Stimulated activated CD4-positive, alpha-beta T cell treated with anti-CD3 and anti-CD28 coated beads, TNF-alpha, amount 100 ng/mL, for 48 hours (primary cell): Measurements from ENCODE around the gene THAP11.

ENCODE experiments used
- DNase-seq, 3 donors: peaks; one replicate each; pipeline ENCODE4 v3.0.0-alpha.2; 2020; ENCODE audit warnings: low read depth in 3 of 3

The THAP11 gene

GRCh38 chr16:67841816-67842508 lies at the start of gene THAP11:
Gene THAP11, plus strand, starts transcription at chr16:67842320. Its CDS starts 235 bp downstream, at chr16:67842555.
- peak; percentile 89 to 92 (median 91) for DNase-seq

- no peak for DNase-seq
Observed at GRCh38 chr16:67796099-67796718, 45.9 kb upstream of the THAP11 start.

GRCh38 chr16:67800338-67800926 lies 41.7 kb upstream of the THAP11 start:
- no peak for DNase-seq

- no peak for DNase-seq
Observed at GRCh38 chr16:67801241-67801640, 40.9 kb upstream of the THAP11 start.

GRCh38 chr16:67801883-67802282 lies 40.2 kb upstream of the THAP11 start:
- no peak for DNase-seq

- DNase-seq, result no peak
Observed at GRCh38 chr16:67803894-67804293, 38.2 kb upstream of the THAP11 start.

- DNase-seq, result no peak
Observed at GRCh38 chr16:67804853-67805542, 37.1 kb upstream of the THAP11 start.

- no peak for DNase-seq
Observed at GRCh38 chr16:67805718-67806427, 36.2 kb upstream of the THAP11 start.

GRCh38 chr16:67806428-67807147 lies 35.5 kb upstream of the THAP11 start, which contains the start of the genes RANBP10 and TSNAXIP1:
Gene RANBP10, minus strand, starts transcription at chr16:67806560. Its CDS starts 24 bp downstream, at chr16:67806536.
Gene TSNAXIP1, plus strand, starts transcription at chr16:67806889. Its CDS starts 261 bp downstream, at chr16:67807150.
- DNase-seq, result peak; percentile 88 to 97 (median 95)

GRCh38 chr16:67807148-67807682 lies 34.9 kb upstream of the THAP11 start:
- no peak for DNase-seq

- no peak for DNase-seq
Observed at GRCh38 chr16:67811899-67812298, 30.2 kb upstream of the THAP11 start.

GRCh38 chr16:67814567-67814966 lies 27.6 kb upstream of the THAP11 start:
- DNase-seq, result no peak

- no peak for DNase-seq
Observed at GRCh38 chr16:67820608-67821259, 21.4 kb upstream of the THAP11 start.

GRCh38 chr16:67822511-67822910 lies 19.6 kb upstream of the THAP11 start:
- no peak for DNase-seq

- no peak for DNase-seq
Observed at GRCh38 chr16:67825119-67825518, 17.0 kb upstream of the THAP11 start.

- DNase-seq, result no peak
Observed at GRCh38 chr16:67825906-67826305, 16.2 kb upstream of the THAP11 start.

- DNase-seq, result no peak
Observed at GRCh38 chr16:67828651-67829050, 13.5 kb upstream of the THAP11 start.

GRCh38 chr16:67833030-67833414 lies 9.1 kb upstream of the THAP11 start:
- no peak for DNase-seq

GRCh38 chr16:67833415-67834241 lies 8.5 kb upstream of the THAP11 start:
- DNase-seq, result peak; percentile 88 to 92 (median 88)
